ENCODE data around the gene ERCC6. TPM values are rescaled to one million over a fixed set of nuclear protein-coding genes. Genes with fewer than 3 reads are reported as not detected.

The ERCC6 gene
- total and polyA plus RNA-seq, 4 donors: 2.8 to 27.2 (median 11.2) TPM

GRCh38 chr10:49518982-49519578 is 19.8 kb downstream of the ERCC6 start:
- H3K27ac ChIP-seq (ENCODE audit: low read depth in 1 of 2, low read length in 1 of 2): no peak overlapping the region
- ATAC-seq (ENCODE audit: insufficient read depth, low FRiP score) (peak; percentile 77), DNase-seq (peak; percentile 24 to 65 (median 58))
- peaks cover under 1 to 18% (median 11%) of the 10 kb centered on the region in 4 donors for H3K36me3 ChIP-seq (ENCODE audit: control insufficient read depth in 4 of 4, insufficient read depth in 4 of 4, low read length in 4 of 4)
- no peaks in the 10 kb centered on the region for H3K9me3 ChIP-seq (ENCODE audit: control insufficient read depth in 4 of 4, insufficient read depth in 3 of 4, low read length in 3 of 4)
- H3K4me1 ChIP-seq (ENCODE audit: control insufficient read depth in 5 of 5, insufficient read depth in 5 of 5, low read length in 5 of 5): no peaks in the 10 kb centered on the region
- H3K9ac ChIP-seq (ENCODE audit: insufficient read depth in 1 of 2, low read length in 2 of 2): no peak overlapping the region
- H3K27me3 ChIP-seq (ENCODE audit: control insufficient read depth in 3 of 3, insufficient read depth in 3 of 3, low read length in 2 of 3): no peaks in the 10 kb centered on the region
- no peak overlapping the region for H3K4me3 ChIP-seq
- 56 to 65% methylated on average over 3 of the region's 3 CpGs for WGBS, 2 donors
- peak; percentile 46 for TF ChIP-seq CTCF (IDR thresholded peaks at IDR 0.05; ENCODE audit: control extremely low read depth, extremely low read depth)

GRCh38 chr10:49518566-49518965 is 20.4 kb downstream of the ERCC6 start:
- 95 to 96% methylated on average over 2 of the region's 2 CpGs for WGBS, 2 donors
- TF ChIP-seq CTCF (IDR thresholded peaks at IDR 0.05; ENCODE audit: control extremely low read depth, extremely low read depth): no peak
- Histone ChIP-seq H3K27me3 (ENCODE audit: control insufficient read depth in 3 of 3, insufficient read depth in 3 of 3, low read length in 2 of 3) (no peaks in the 10 kb centered on the region), H3K4me1 (ENCODE audit: control insufficient read depth in 5 of 5, insufficient read depth in 5 of 5, low read length in 5 of 5) (no peaks in the 10 kb centered on the region), H3K36me3 (ENCODE audit: control insufficient read depth in 4 of 4, insufficient read depth in 4 of 4, low read length in 4 of 4) (peaks cover 0 to 15% (median 9%) of the 10 kb centered on the region in 4 donors), H3K4me3 (no peak overlapping the region), H3K9ac (ENCODE audit: insufficient read depth in 1 of 2, low read length in 2 of 2) (no peak overlapping the region), H3K9me3 (ENCODE audit: control insufficient read depth in 4 of 4, insufficient read depth in 3 of 4, low read length in 3 of 4) (no peaks in the 10 kb centered on the region), H3K27ac (ENCODE audit: low read depth in 1 of 2, low read length in 1 of 2) (no peak overlapping the region)
- ATAC-seq (ENCODE audit: insufficient read depth, low FRiP score): no peak
- no peak for DNase-seq

GRCh38 chr10:49516216-49516970 is 22.5 kb downstream of the ERCC6 start:
- Histone ChIP-seq H3K9me3 (ENCODE audit: control insufficient read depth in 4 of 4, insufficient read depth in 3 of 4, low read length in 3 of 4) (no peaks in the 10 kb centered on the region), H3K36me3 (ENCODE audit: control insufficient read depth in 4 of 4, insufficient read depth in 4 of 4, low read length in 4 of 4) (peaks cover 0 to 14% (median 9%) of the 10 kb centered on the region in 4 donors), H3K27me3 (ENCODE audit: control insufficient read depth in 3 of 3, insufficient read depth in 3 of 3, low read length in 2 of 3) (no peaks in the 10 kb centered on the region), H3K27ac (ENCODE audit: low read depth in 1 of 2, low read length in 1 of 2) (no peak overlapping the region), H3K4me3 (no peak overlapping the region), H3K9ac (ENCODE audit: insufficient read depth in 1 of 2, low read length in 2 of 2) (no peak overlapping the region), H3K4me1 (ENCODE audit: control insufficient read depth in 5 of 5, insufficient read depth in 5 of 5, low read length in 5 of 5) (no peaks in the 10 kb centered on the region)
- DNase-seq: no peak
- no peak for ATAC-seq (ENCODE audit: insufficient read depth, low FRiP score)
- TF ChIP-seq CTCF (IDR thresholded peaks at IDR 0.05; ENCODE audit: control extremely low read depth, extremely low read depth): no peak
- WGBS, 2 donors: 94 to 95% methylated on average over 16 of the region's 16 CpGs

All from lung (tissue), 12 donors.